Measurements from ENCODE around the gene PPIL6.

DNA sequence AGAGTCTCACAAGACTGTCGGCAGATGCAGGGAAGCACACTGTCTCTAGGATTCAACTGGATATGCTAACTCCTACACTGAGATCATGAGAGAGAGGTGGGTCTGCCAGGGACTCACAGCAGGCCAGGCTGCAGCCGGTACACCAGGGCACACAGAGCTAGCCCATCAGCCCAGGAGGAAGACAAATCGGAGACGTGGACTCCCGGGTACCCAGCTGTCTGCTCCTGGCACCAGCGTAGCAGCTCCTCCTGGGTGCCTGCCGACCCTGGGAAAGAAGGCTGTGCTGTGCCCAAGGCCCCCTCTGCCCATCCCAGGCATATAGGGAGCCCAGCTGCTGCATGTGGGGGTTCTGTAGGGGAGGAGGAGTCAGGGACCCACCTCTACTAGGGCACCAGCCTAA is 8.2 kb upstream of the PPIL6 start:
- TF ChIP-seq CTCF (IDR thresholded peaks at IDR 0.05) = no peak
- no peak for TF ChIP-seq POLR2A (IDR thresholded peaks at IDR 0.05)

All from transverse colon (tissue), 3 donors.